ENCODE data around the gene CTSE. TPM values are rescaled to one million over a fixed set of nuclear protein-coding genes. Genes with fewer than 3 reads are reported as not detected.

The CTSE gene
- total RNA-seq, 1 donor from 2014 or later: 42.0 TPM

- Mint-ChIP-seq H3K9me3 (peaks cover 7% of the 10 kb centered on the region), H3K36me3 (no peaks in the 10 kb centered on the region), H3K4me3 (no peak overlapping the region), H3K27ac (peak overlapping the region; percentile 23), H3K27me3 (peaks cover 20% of the 10 kb centered on the region), H3K4me1 (ENCODE audit: unreplicated experiment) (peaks cover 27% of the 10 kb centered on the region)
- peak; percentile 99 for TF ChIP-seq CTCF (conservative IDR thresholded peaks at IDR 0.05)
- peak; percentile 80 for DNase-seq (ENCODE audit: extremely low spot score, unreplicated experiment)
Measured at GRCh38 chr1:205977402-205978014, 46.2 kb downstream of the CTSE start.

GRCh38 chr1:205976708-205977401 is 46.8 kb downstream of the CTSE start:
- Mint-ChIP-seq H3K4me1 (ENCODE audit: unreplicated experiment) (peaks cover 21% of the 10 kb centered on the region), H3K27ac (peak overlapping the region; percentile 34)
- DNase-seq (ENCODE audit: extremely low spot score, unreplicated experiment): no peak

GRCh38 chr1:205976036-205976435 is 47.7 kb downstream of the CTSE start:
- Mint-ChIP-seq H3K4me1 (ENCODE audit: unreplicated experiment) (peaks cover 19% of the 10 kb centered on the region), H3K4me3 (no peak overlapping the region), H3K27ac (peak overlapping the region; percentile 34), H3K9me3 (no peaks in the 10 kb centered on the region), H3K36me3 (no peaks in the 10 kb centered on the region), H3K27me3 (peaks cover 20% of the 10 kb centered on the region)
- TF ChIP-seq CTCF (conservative IDR thresholded peaks at IDR 0.05): no peak
- no peak for DNase-seq (ENCODE audit: extremely low spot score, unreplicated experiment)

More at GRCh38 chr1:205976708-205977401, 46.8 kb downstream of the CTSE start:
- H3K4me3 Mint-ChIP-seq: no peak overlapping the region
- peaks cover 1% of the 10 kb centered on the region for H3K9me3 Mint-ChIP-seq
- no peak for TF ChIP-seq CTCF (conservative IDR thresholded peaks at IDR 0.05)
- H3K36me3 Mint-ChIP-seq: no peaks in the 10 kb centered on the region
- H3K27me3 Mint-ChIP-seq: peaks cover 20% of the 10 kb centered on the region

GRCh38 chr1:205975387-205975998 is 48.2 kb downstream of the CTSE start:
- no peak for DNase-seq (ENCODE audit: extremely low spot score, unreplicated experiment)
- Mint-ChIP-seq H3K27me3 (peaks cover 20% of the 10 kb centered on the region), H3K4me1 (ENCODE audit: unreplicated experiment) (peaks cover 19% of the 10 kb centered on the region), H3K27ac (no peak overlapping the region), H3K4me3 (no peak overlapping the region), H3K9me3 (no peaks in the 10 kb centered on the region), H3K36me3 (no peaks in the 10 kb centered on the region)
- TF ChIP-seq CTCF (conservative IDR thresholded peaks at IDR 0.05): no peak

GRCh38 chr1:205974712-205975111 is 49.0 kb downstream of the CTSE start:
- Mint-ChIP-seq H3K27me3 (peaks cover 20% of the 10 kb centered on the region), H3K36me3 (no peaks in the 10 kb centered on the region), H3K9me3 (no peaks in the 10 kb centered on the region), H3K4me3 (no peak overlapping the region), H3K4me1 (ENCODE audit: unreplicated experiment) (peaks cover 12% of the 10 kb centered on the region), H3K27ac (peak overlapping the region; percentile 6)
- no peak for DNase-seq (ENCODE audit: extremely low spot score, unreplicated experiment)
- no peak for TF ChIP-seq CTCF (conservative IDR thresholded peaks at IDR 0.05)
